GM18511 (cell line): ENCODE data around the gene ARHGAP40.
A peak's percentile ranks its signal among the peaks of the same experiment; 100 is the strongest.

ENCODE experiments used
- ATAC-seq: cut with Tn5 transposase; IDR thresholded peaks from one replicate; pipeline ENCODE4 v1.9.1; 2021; ENCODE audit warnings: mild to moderate bottlenecking, moderate library complexity; ENCODE audit not compliant: unreplicated experiment

The ARHGAP40 gene

GRCh38 chr20:38649275-38649891, 47.8 kb downstream of the ARHGAP40 start:
- no peak for ATAC-seq

GRCh38 chr20:38650010-38650409, 48.4 kb downstream of the ARHGAP40 start:
- ATAC-seq = no peak

GRCh38 chr20:38651154-38651553, 49.5 kb downstream of the ARHGAP40 start:
- ATAC-seq = no peak

GRCh38 chr20:38651562-38651961, 50.0 kb downstream of the ARHGAP40 start:
- ATAC-seq = no peak

GRCh38 chr20:38652995-38653394, 51.4 kb downstream of the ARHGAP40 start:
- ATAC-seq = no peak

- no peak for ATAC-seq
These were observed 55.8 kb downstream of the ARHGAP40 start for GRCh38 chr20:38657390-38657789.

GRCh38 chr20:38658879-38659596, 57.4 kb downstream of the ARHGAP40 start:
- ATAC-seq = no peak

- no peak for ATAC-seq
These were observed 57.9 kb downstream of the ARHGAP40 start for GRCh38 chr20:38659597-38659880.

- no peak for ATAC-seq
These were observed 58.8 kb downstream of the ARHGAP40 start for GRCh38 chr20:38660429-38660828.

- no peak for ATAC-seq
These were observed 62.1 kb downstream of the ARHGAP40 start for GRCh38 chr20:38663660-38664059.

GRCh38 chr20:38664284-38664683, 62.7 kb downstream of the ARHGAP40 start:
- ATAC-seq = no peak

- ATAC-seq = no peak
These were observed 63.5 kb downstream of the ARHGAP40 start for GRCh38 chr20:38665094-38665493.

- no peak for ATAC-seq
These were observed 64.1 kb downstream of the ARHGAP40 start for GRCh38 chr20:38665506-38666285.

- ATAC-seq = no peak
These were observed 65.9 kb downstream of the ARHGAP40 start for GRCh38 chr20:38667417-38667956.

GRCh38 chr20:38669688-38670087, 68.1 kb downstream of the ARHGAP40 start:
- no peak for ATAC-seq

- ATAC-seq = no peak
These were observed 69.2 kb downstream of the ARHGAP40 start for GRCh38 chr20:38670786-38671185.

- no peak for ATAC-seq
These were observed 69.6 kb downstream of the ARHGAP40 start for GRCh38 chr20:38671186-38671585.

- ATAC-seq = no peak
These were observed 70.2 kb downstream of the ARHGAP40 start for GRCh38 chr20:38671701-38672292.

GRCh38 chr20:38672504-38672903, 70.9 kb downstream of the ARHGAP40 start:
- ATAC-seq = no peak

- ATAC-seq = no peak
These were observed 71.7 kb downstream of the ARHGAP40 start for GRCh38 chr20:38673261-38673660.

- ATAC-seq = peak; percentile 8
These were observed 72.1 kb downstream of the ARHGAP40 start for GRCh38 chr20:38673725-38674091.
